Activated CD8-positive, alpha-beta T cell treated with anti-CD3 and anti-CD28 coated beads, Interleukin-2, amount 10 ng/mL, durations not matched to agents 7 days and 5 days (primary cell): ENCODE measurements around the gene SLC12A2. TPM values are rescaled to one million over a fixed set of nuclear protein-coding genes. Genes with fewer than 3 reads are reported as not detected.

Experiments used
- ATAC-seq: fragments of 150-1000 bp; cut with Tn5 transposase; one replicate; pipeline ENCODE4 v1.10.0; 2021; ENCODE audit warnings: moderate library complexity
- CTCF ChIA-PET: fragments of 350-600 bp; sonication (Branson Sonifier 250); formaldehyde crosslinking; loops from one replicate; lab custom pipeline; 2021; ENCODE audit warnings: antibody characterized with exemption; lab: Charles Lee
- POLR2A ChIA-PET: fragments of 350-600 bp; sonication (Branson Sonifier 250); formaldehyde crosslinking; loops from one replicate; lab custom pipeline; 2021; ENCODE audit warnings: antibody characterized with exemption; lab: Charles Lee
- DNase-seq: peaks from one replicate; pipeline ENCODE4 v3.0.0-alpha.2; 2020
- H3K27ac Mint-ChIP-seq: one replicate; pipeline ENCODE4 v1.8.0; 2021; ENCODE audit warnings: mild to moderate bottlenecking, mixed read lengths
- H3K27me3 Mint-ChIP-seq: one replicate; pipeline ENCODE4 v1.8.0; 2021; ENCODE audit warnings: low read depth, mixed read lengths
- H3K36me3 Mint-ChIP-seq: one replicate; pipeline ENCODE4 v1.8.0; 2021; ENCODE audit warnings: low read depth, mixed read lengths
- H3K4me1 Mint-ChIP-seq: one replicate; pipeline ENCODE4 v1.8.0; 2021; ENCODE audit warnings: low read depth, mixed read lengths
- H3K4me3 Mint-ChIP-seq: one replicate; pipeline ENCODE4 v1.8.0; 2021; ENCODE audit warnings: mild to moderate bottlenecking, mixed read lengths
- H3K9me3 Mint-ChIP-seq: one replicate; pipeline ENCODE4 v1.8.0; 2022; ENCODE audit warnings: mixed read lengths; ENCODE audit not compliant: insufficient read depth
- total RNA-seq, 2 experiments: library from RNA; stranded (reverse); gene quantifications; one replicate each; pipeline ENCODE4 v1.2.3, GENCODE V29; 2021

The SLC12A2 gene
- total RNA-seq, 2 experiments from 2014 or later = 13.4 to 17.0 TPM

GRCh38 chr5:128132499-128132898 is 48.9 kb downstream of the SLC12A2 start:
- Mint-ChIP-seq H3K27me3 (no peaks in the 10 kb centered on the region), H3K4me3 (no peak overlapping the region), H3K9me3 (no peaks in the 10 kb centered on the region), H3K27ac (no peak overlapping the region), H3K36me3 (peaks cover 17% of the 10 kb centered on the region), H3K4me1 (peaks cover under 1% of the 10 kb centered on the region)
- ChIA-PET CTCF (no interaction called here), POLR2A (no interaction called here)
- no peak for ATAC-seq
- no peak for DNase-seq

DNA sequence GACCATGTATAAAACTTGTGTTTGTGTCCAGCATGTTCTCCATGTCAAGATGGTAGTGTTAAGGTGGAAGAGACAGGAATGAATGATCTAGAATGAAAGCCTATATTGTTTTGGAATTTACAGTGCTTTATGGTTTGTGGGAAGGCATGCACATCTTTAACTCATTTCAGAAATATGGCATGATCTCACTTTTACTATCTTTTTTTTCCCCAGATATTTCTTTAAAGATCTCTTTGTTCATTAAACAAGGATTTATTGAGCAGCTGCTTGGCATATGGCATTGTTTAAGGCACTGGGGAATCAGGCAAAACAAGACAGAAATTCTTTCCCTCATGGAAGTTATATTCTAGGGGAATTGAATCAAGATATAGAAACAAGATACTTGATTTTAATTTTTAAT is 51.7 kb downstream of the SLC12A2 start:
- no peak for ATAC-seq
- Mint-ChIP-seq H3K27me3 (no peaks in the 10 kb centered on the region), H3K27ac (no peak overlapping the region), H3K4me1 (no peaks in the 10 kb centered on the region), H3K36me3 (peaks cover 21% of the 10 kb centered on the region), H3K9me3 (no peaks in the 10 kb centered on the region), H3K4me3 (no peak overlapping the region)
- CTCF ChIA-PET = no interaction called here
- DNase-seq = no peak
- POLR2A ChIA-PET = no interaction called here

DNA sequence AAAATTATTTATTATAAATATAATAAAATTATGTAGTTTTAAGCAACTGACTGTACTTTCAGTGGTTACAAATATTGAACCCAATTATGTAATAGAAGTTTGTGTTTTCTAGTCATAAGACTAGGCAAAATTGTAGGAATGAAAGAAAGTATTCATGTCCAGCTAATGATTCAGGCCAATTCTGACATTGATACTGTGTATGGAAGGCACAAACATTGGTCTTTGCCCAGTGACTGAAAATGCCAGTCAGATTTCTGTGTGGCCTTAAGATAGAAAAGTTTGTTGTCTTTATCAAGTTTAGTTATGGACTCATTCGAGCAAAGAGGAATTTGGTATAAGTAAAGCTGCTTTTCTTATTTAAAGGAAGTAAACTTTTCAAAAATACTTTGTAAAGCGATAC is 60.3 kb downstream of the SLC12A2 start:
- DNase-seq = no peak
- peaks cover 9% of the 10 kb centered on the region for H3K36me3 Mint-ChIP-seq
- no peaks in the 10 kb centered on the region for H3K27me3 Mint-ChIP-seq
- H3K27ac Mint-ChIP-seq = no peak overlapping the region
- no peak overlapping the region for H3K4me3 Mint-ChIP-seq
- no peaks in the 10 kb centered on the region for H3K9me3 Mint-ChIP-seq
- no peak for ATAC-seq
- ChIA-PET POLR2A (no interaction called here), CTCF (no interaction called here)
- no peaks in the 10 kb centered on the region for H3K4me1 Mint-ChIP-seq

DNA sequence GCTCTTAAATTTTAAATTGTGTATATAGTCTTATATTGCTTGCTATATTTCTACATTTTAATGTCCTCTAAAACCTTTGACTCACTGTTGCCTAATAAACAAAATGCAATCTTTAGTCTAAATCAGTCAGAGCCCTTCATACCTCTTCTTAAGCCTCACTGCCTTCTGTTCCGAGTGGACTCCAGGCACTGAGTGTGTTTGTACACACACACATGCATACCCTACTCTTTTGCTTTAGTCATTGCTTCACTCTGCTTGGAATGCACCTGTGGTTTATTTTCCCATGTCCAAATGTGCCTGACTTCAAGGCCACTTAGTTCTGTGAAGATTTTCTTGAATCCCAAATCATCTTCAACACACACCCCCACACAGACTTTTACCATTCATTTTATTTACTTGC is 60.9 kb downstream of the SLC12A2 start:
- no peaks in the 10 kb centered on the region for H3K27me3 Mint-ChIP-seq

GRCh38 chr5:128146671-128147070 is 63.1 kb downstream of the SLC12A2 start:
- H3K9me3 Mint-ChIP-seq = no peaks in the 10 kb centered on the region
- ChIA-PET CTCF (no interaction called here), POLR2A (no interaction called here)
- peaks cover 13% of the 10 kb centered on the region for H3K36me3 Mint-ChIP-seq
- no peaks in the 10 kb centered on the region for H3K4me1 Mint-ChIP-seq
- H3K27ac Mint-ChIP-seq = no peak overlapping the region
- no peak overlapping the region for H3K4me3 Mint-ChIP-seq
- DNase-seq = no peak
- no peaks in the 10 kb centered on the region for H3K27me3 Mint-ChIP-seq
- no peak for ATAC-seq

More for the DNA sequence above, 60.9 kb downstream of the SLC12A2 start:
- Mint-ChIP-seq H3K4me3 (no peak overlapping the region), H3K36me3 (peaks cover 10% of the 10 kb centered on the region), H3K27ac (no peak overlapping the region), H3K4me1 (no peaks in the 10 kb centered on the region), H3K9me3 (no peaks in the 10 kb centered on the region)
- ATAC-seq = no peak
- CTCF ChIA-PET = no interaction called here
- POLR2A ChIA-PET = no interaction called here
- DNase-seq = no peak

DNA sequence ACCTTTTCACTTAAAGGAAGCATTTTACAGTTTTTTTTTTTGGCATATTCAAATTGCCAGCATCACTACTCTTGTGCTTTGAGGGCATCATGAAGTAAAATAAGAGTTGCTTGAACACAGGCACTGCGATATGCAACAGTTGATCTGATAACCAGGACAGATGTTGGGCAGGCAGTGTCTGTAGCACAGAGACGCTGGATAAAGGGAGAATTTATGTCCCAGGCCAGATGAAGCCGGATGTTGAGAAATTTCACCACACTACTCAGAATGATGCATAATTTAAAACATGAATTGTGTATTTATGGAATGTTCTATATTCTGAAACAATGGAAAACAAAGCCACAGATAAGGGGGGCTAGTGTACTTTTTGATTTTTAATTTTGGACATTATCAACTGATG is 71.4 kb downstream of the SLC12A2 start:
- Mint-ChIP-seq H3K4me1 (no peaks in the 10 kb centered on the region), H3K27me3 (no peaks in the 10 kb centered on the region), H3K27ac (no peak overlapping the region), H3K9me3 (peaks cover 3% of the 10 kb centered on the region), H3K4me3 (no peak overlapping the region), H3K36me3 (peaks cover 33% of the 10 kb centered on the region)
- ChIA-PET POLR2A (no interaction called here), CTCF (no interaction called here)
- no peak for DNase-seq
- no peak for ATAC-seq

DNA sequence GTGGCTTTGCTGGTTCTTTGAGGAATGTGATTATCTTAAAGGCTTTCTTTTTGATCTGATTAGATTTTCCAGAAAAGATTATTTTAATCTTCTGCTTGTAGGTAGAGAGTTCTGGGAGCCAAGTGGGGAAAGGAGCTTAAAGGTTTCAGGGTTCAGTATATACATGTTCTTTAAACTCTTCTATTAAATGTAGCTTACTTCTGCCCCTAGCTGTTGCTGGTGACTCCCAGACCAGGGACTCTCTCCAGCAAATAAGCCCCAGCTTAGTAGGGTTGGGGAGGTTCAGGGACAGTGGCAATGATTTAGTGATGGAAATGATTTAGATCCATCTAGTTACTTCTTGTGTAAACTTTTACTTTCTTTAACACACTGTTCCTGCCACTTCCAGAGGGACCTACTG is 72.2 kb downstream of the SLC12A2 start:
- H3K9me3 Mint-ChIP-seq = peaks cover 3% of the 10 kb centered on the region
- ATAC-seq (no peak), DNase-seq (no peak)
- H3K4me1 Mint-ChIP-seq = no peaks in the 10 kb centered on the region
- H3K27ac Mint-ChIP-seq = no peak overlapping the region
- peaks cover 38% of the 10 kb centered on the region for H3K36me3 Mint-ChIP-seq
- no peaks in the 10 kb centered on the region for H3K27me3 Mint-ChIP-seq
- H3K4me3 Mint-ChIP-seq = no peak overlapping the region
- CTCF ChIA-PET = interaction anchor here (1.4 kb wide), 2 partner anchors 9 to 34 kb away, joined by 3 to 4 read pairs; no protein-coding TSS in a partner anchor
- POLR2A ChIA-PET = no interaction called here

DNA sequence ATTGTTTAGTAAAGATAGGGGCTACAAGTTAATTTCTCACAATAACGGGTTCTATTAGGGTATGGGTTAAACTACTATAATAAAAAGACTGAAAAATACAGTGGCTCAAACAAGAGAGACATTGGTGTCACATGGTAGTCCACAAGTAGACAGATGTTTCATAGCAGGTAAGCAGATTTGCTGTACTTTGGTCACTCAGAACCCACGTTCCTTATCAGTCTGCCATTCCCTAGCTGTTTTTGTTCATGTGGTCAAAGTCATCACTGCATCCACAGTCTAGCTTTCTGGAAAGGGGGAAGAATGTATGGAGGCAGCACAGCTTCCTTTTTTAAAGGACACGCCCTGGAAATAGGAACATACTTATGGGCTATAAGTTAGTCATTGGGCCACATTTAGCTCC is 73.0 kb downstream of the SLC12A2 start:
- Mint-ChIP-seq H3K4me1 (no peaks in the 10 kb centered on the region), H3K4me3 (no peak overlapping the region), H3K27me3 (no peaks in the 10 kb centered on the region), H3K27ac (no peak overlapping the region), H3K9me3 (peaks cover 3% of the 10 kb centered on the region), H3K36me3 (peaks cover 38% of the 10 kb centered on the region)
- CTCF ChIA-PET = interaction anchor here (1.4 kb wide), 2 partner anchors 8 to 35 kb away, joined by 3 to 4 read pairs; no protein-coding TSS in a partner anchor
- POLR2A ChIA-PET = no interaction called here
- DNase-seq = no peak
- ATAC-seq = no peak

GRCh38 chr5:128158342-128158741 is 74.8 kb downstream of the SLC12A2 start:
- no peak overlapping the region for H3K4me3 Mint-ChIP-seq
- H3K27me3 Mint-ChIP-seq = no peaks in the 10 kb centered on the region
- DNase-seq = no peak
- H3K27ac Mint-ChIP-seq = no peak overlapping the region
- CTCF ChIA-PET = no interaction called here
- POLR2A ChIA-PET = no interaction called here
- no peaks in the 10 kb centered on the region for H3K4me1 Mint-ChIP-seq
- peaks cover 43% of the 10 kb centered on the region for H3K36me3 Mint-ChIP-seq
- H3K9me3 Mint-ChIP-seq = peaks cover 3% of the 10 kb centered on the region
- ATAC-seq = no peak

GRCh38 chr5:128163991-128164390 is 80.4 kb downstream of the SLC12A2 start:
- Mint-ChIP-seq H3K9me3 (no peaks in the 10 kb centered on the region), H3K27ac (no peak overlapping the region)
- CTCF ChIA-PET = no interaction called here

GRCh38 chr5:128169401-128170017 is 85.9 kb downstream of the SLC12A2 start:
- Mint-ChIP-seq H3K9me3 (no peaks in the 10 kb centered on the region), H3K27me3 (no peaks in the 10 kb centered on the region), H3K36me3 (peaks cover 7% of the 10 kb centered on the region), H3K4me3 (no peak overlapping the region), H3K27ac (no peak overlapping the region), H3K4me1 (no peaks in the 10 kb centered on the region)
- ATAC-seq (no peak), DNase-seq (no peak)
- ChIA-PET CTCF (no interaction called here), POLR2A (no interaction called here)

More at GRCh38 chr5:128163991-128164390, 80.4 kb downstream of the SLC12A2 start:
- ATAC-seq = no peak
- peaks cover 26% of the 10 kb centered on the region for H3K36me3 Mint-ChIP-seq
- no peak overlapping the region for H3K4me3 Mint-ChIP-seq
- POLR2A ChIA-PET = no interaction called here
- no peak for DNase-seq
- H3K4me1 Mint-ChIP-seq = no peaks in the 10 kb centered on the region
- no peaks in the 10 kb centered on the region for H3K27me3 Mint-ChIP-seq

- Mint-ChIP-seq H3K27me3 (no peaks in the 10 kb centered on the region), H3K4me1 (no peaks in the 10 kb centered on the region), H3K4me3 (no peak overlapping the region), H3K27ac (no peak overlapping the region), H3K9me3 (no peaks in the 10 kb centered on the region), H3K36me3 (peaks cover 7% of the 10 kb centered on the region)
- DNase-seq (no peak), ATAC-seq (no peak)
- ChIA-PET POLR2A (no interaction called here), CTCF (no interaction called here)
Measured at GRCh38 chr5:128172102-128172501, 88.5 kb downstream of the SLC12A2 start.

GRCh38 chr5:128174951-128175350 is 91.4 kb downstream of the SLC12A2 start:
- no peak overlapping the region for H3K27ac Mint-ChIP-seq
- H3K9me3 Mint-ChIP-seq = no peaks in the 10 kb centered on the region
- no peaks in the 10 kb centered on the region for H3K4me1 Mint-ChIP-seq
- ChIA-PET POLR2A (no interaction called here), CTCF (no interaction called here)
- ATAC-seq (no peak), DNase-seq (no peak)
- H3K36me3 Mint-ChIP-seq = peaks cover 13% of the 10 kb centered on the region
- H3K4me3 Mint-ChIP-seq = no peak overlapping the region
- H3K27me3 Mint-ChIP-seq = no peaks in the 10 kb centered on the region
